GM23338 (cell line): ENCODE results near the gene KCNQ5. TPM values are rescaled to one million over a fixed set of nuclear protein-coding genes. Genes with fewer than 3 reads are reported as not detected.

ENCODE experiments used
- ATAC-seq: fragments of 200-7000 bp; cut with Tn5 transposase; 3 replicates; pipeline ENCODE4 v1.9.1; 2020
- DNase-seq: peaks from one replicate; pipeline ENCODE4 v3.0.0-alpha.2; 2015; ENCODE audit warnings: low spot score
- H2AFZ ChIP-seq: fragments of 200-600 bp; sonication (generic); 2 replicates; pipeline ENCODE4 v1.8.0; 2016; ENCODE audit warnings: antibody characterized with exemption, mild to moderate bottlenecking, moderate library complexity
- H3F3A ChIP-seq: fragments of 200-600 bp; sonication (generic); replicated peaks from 2 replicates; pipeline ENCODE4 v1.8.0; 2017; ENCODE audit warnings: antibody characterized with exemption, mixed run types, low read depth
- H3K27ac ChIP-seq: fragments of 200-600 bp; sonication (generic); 2 replicates; pipeline ENCODE4 v1.6.1; 2016; ENCODE audit warnings: low read depth
- H3K27me3 ChIP-seq: fragments of 200-600 bp; sonication (generic); 2 replicates; pipeline ENCODE4 v1.8.0; 2016; ENCODE audit warnings: mild to moderate bottlenecking, mixed run types, moderate library complexity; ENCODE audit not compliant: insufficient read depth
- H3K36me3 ChIP-seq: fragments of 200-600 bp; sonication (generic); 2 replicates; pipeline ENCODE4 v1.8.0; 2016; ENCODE audit warnings: mild to moderate bottlenecking; ENCODE audit not compliant: insufficient read depth
- H3K4me1 ChIP-seq: fragments of 200-600 bp; sonication (generic); 2 replicates; pipeline ENCODE4 v1.8.0; 2016; ENCODE audit warnings: mild to moderate bottlenecking, moderate library complexity; ENCODE audit not compliant: insufficient read depth
- H3K4me2 ChIP-seq: fragments of 200-600 bp; sonication (generic); 2 replicates; pipeline ENCODE4 v1.7.1; 2017; ENCODE audit warnings: mixed run types
- H3K4me3 ChIP-seq: fragments of 200-600 bp; sonication (generic); 2 replicates; pipeline ENCODE4 v1.6.1; 2016; ENCODE audit warnings: mixed run types
- H3K79me2 ChIP-seq: fragments of 200-600 bp; sonication (generic); replicated peaks from 2 replicates; pipeline ENCODE4 v1.8.0; 2017; ENCODE audit warnings: mild to moderate bottlenecking; ENCODE audit not compliant: insufficient read depth
- H3K9me2 ChIP-seq: fragments of 200-600 bp; sonication (generic); 2 replicates; pipeline ENCODE4 v1.8.0; 2017; ENCODE audit not compliant: insufficient read depth
- H4K20me1 ChIP-seq: fragments of 200-600 bp; sonication (generic); replicated peaks from 2 replicates; pipeline ENCODE4 v1.8.0; 2017; ENCODE audit warnings: mild to moderate bottlenecking; ENCODE audit not compliant: insufficient read depth
- H3K27ac Mint-ChIP-seq: 2 replicates; pipeline ENCODE4 v1.8.0; 2020; ENCODE audit warnings: inconsistent platforms, mild to moderate bottlenecking, moderate library complexity, mixed read lengths
- H3K27me3 Mint-ChIP-seq: 3 replicates; pipeline ENCODE4 v1.8.0; 2022; ENCODE audit warnings: low read depth, mild to moderate bottlenecking, moderate library complexity, mixed read lengths, inconsistent platforms; ENCODE audit not compliant: insufficient read depth, poor library complexity
- H3K36me3 Mint-ChIP-seq: 3 replicates; pipeline ENCODE4 v1.8.0; 2021; ENCODE audit warnings: low read depth, mild to moderate bottlenecking, inconsistent platforms, moderate library complexity, mixed read lengths
- H3K4me1 Mint-ChIP-seq: 3 replicates; pipeline ENCODE4 v1.8.0; 2020; ENCODE audit warnings: mild to moderate bottlenecking, inconsistent platforms, mixed read lengths
- H3K4me3 Mint-ChIP-seq: 3 replicates; pipeline ENCODE4 v1.8.0; 2021; ENCODE audit warnings: moderate library complexity, mild to moderate bottlenecking, inconsistent platforms, mixed read lengths
- H3K9me3 Mint-ChIP-seq: 3 replicates; pipeline ENCODE4 v1.8.0; 2020; ENCODE audit warnings: moderate library complexity, mild to moderate bottlenecking, inconsistent platforms, mixed read lengths
- CREB1 ChIP-seq: fragments of 250-450 bp; sonication (Bioruptor Pico); IDR thresholded peaks from 2 replicates; pipeline ENCODE4 v1.5.0; 2020; ENCODE audit warnings: low read depth, mild to moderate bottlenecking, moderate library complexity
- CTCF ChIP-seq, 2 experiments: fragments of 200-600 bp in 1 of 2; sonication (generic) in 1 of 2; conservative IDR thresholded peaks; 2 replicates each; pipeline versions ENCODE4 v1.5.1 to v1.6.1; 2016 to 2017; ENCODE audit warnings: antibody characterized with exemption in 2 of 2, low read depth in 2 of 2, mild to moderate bottlenecking in 2 of 2, moderate library complexity in 1 of 2
- ETS1 ChIP-seq: IDR thresholded peaks from 2 replicates; pipeline ENCODE4 v1.6.1; 2016; ENCODE audit warnings: antibody characterized with exemption
- EZH2phosphoT487 ChIP-seq: fragments of 200-600 bp; sonication (generic); IDR thresholded peaks from one replicate; pipeline ENCODE4 v1.8.1; 2018; ENCODE audit warnings: antibody characterized with exemption; ENCODE audit not compliant: unreplicated experiment
- NANOG ChIP-seq: IDR thresholded peaks from 2 replicates; pipeline ENCODE4 v1.6.1; 2016; ENCODE audit warnings: antibody characterized with exemption, borderline replicate concordance
- STAT1 ChIP-seq: IDR thresholded peaks from one replicate; pipeline ENCODE4 v1.6.1; 2016; ENCODE audit warnings: antibody characterized with exemption; ENCODE audit not compliant: unreplicated experiment
- ZNF114 ChIP-seq: fragments of 250-450 bp; sonication (Bioruptor Pico); IDR thresholded peaks from 2 replicates; pipeline ENCODE4 v1.5.0; 2020; ENCODE audit warnings: mild to moderate bottlenecking, moderate library complexity
- ZNF462 ChIP-seq: fragments of 250-450 bp; sonication (Bioruptor Pico); IDR thresholded peaks from 2 replicates; pipeline ENCODE4 v1.5.0; 2020; ENCODE audit warnings: mild to moderate bottlenecking, moderate library complexity
- polyA plus RNA-seq: library from polyadenylated mRNA; unstranded; fragments of >200 nt; fragmentation: Nextera tagmentation; extraction: Ambion mirVana; gene quantifications from 2 replicates; pipeline ENCODE4 v1.2.1, GENCODE V29; 2016
- total RNA-seq: library from RNA; depleted of rRNA; stranded (reverse); fragments of >200 nt; shearing (Covaris generic); gene quantifications from 2 replicates; pipeline ENCODE4 v1.2.3, GENCODE V29; 2014

KCNQ5 gene
- total and polyA plus RNA-seq, 2 experiments from 2014 or later = 0.68 to 0.87 TPM

GRCh38 chr6:72661411-72661810, 39.5 kb downstream of the KCNQ5 start:
- Histone ChIP-seq H3K79me2 (no peaks in the 10 kb centered on the region), H4K20me1 (no peaks in the 10 kb centered on the region), H3K36me3 (no peaks in the 10 kb centered on the region), H3F3A (no peaks in the 10 kb centered on the region), H3K4me2 (no peak overlapping the region), H3K27me3 (no peaks in the 10 kb centered on the region), H3K4me1 (no peaks in the 10 kb centered on the region), H2AFZ (no peak overlapping the region), H3K27ac (no peak overlapping the region), H3K4me3 (no peak overlapping the region), H3K9me2 (no peaks in the 10 kb centered on the region)
- Mint-ChIP-seq H3K36me3 (no peaks in the 10 kb centered on the region), H3K4me1 (no peaks in the 10 kb centered on the region), H3K4me3 (no peak overlapping the region), H3K27me3 (peaks cover 3% of the 10 kb centered on the region), H3K9me3 (no peaks in the 10 kb centered on the region), H3K27ac (no peak overlapping the region)
- TF ChIP-seq ZNF462 (CRISPR knock-in tag) (no peak), CTCF (conservative IDR thresholded peaks at IDR 0.05; ENCODE audit: low read depth in 2 of 2) (no peak), STAT1 (no peak), ETS1 (no peak), NANOG (no peak), ZNF114 (CRISPR knock-in tag) (no peak), EZH2phosphoT487 (no peak), CREB1 (CRISPR knock-in tag) (no peak)
- DNase-seq (no peak), ATAC-seq (no peak)
